ENCODE measurements around the gene GRHL3. TPM values are rescaled to one million over a fixed set of nuclear protein-coding genes. Genes with fewer than 3 reads are reported as not detected.

GRHL3 gene
- total RNA-seq, result 3.0 and 10.9 TPM in 2 replicates

DNA sequence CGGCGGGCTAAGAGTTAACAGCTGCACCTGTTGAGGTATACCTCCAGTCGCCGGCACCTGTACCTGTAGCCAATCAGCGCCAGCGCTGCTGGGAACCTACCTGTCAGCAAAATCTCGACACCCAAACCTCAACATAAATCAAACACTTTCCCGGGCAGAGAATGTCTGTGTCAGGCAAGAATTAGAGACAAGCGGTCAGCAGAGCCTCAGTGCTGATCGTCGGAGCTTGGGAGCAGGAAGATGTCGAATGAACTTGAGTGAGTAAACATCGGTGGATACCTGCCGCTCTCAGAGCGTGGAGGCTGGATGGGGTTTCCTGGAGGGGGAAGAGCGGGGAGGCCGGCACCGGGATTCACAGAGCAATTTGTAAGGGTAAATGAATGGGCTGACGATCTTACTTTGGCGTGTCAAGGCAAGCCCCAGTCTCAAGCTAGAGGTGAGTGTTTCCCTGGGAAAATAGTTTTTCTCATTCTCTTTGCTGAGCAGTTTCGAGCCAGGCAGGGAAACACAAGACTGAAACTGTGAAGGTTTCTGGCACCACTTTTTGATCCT lies at the start of gene GRHL3:
GRHL3 (plus strand) TSS at position 46 of the 552 bp plus-strand sequence; CDS start at position 241, 195 bp downstream.

Other genes starting within 250 kb of the GRHL3 start
- 0.38 and 0.78 TPM in 2 replicates for gene MYOM3, start 207.2 kb upstream of the GRHL3 start, total RNA-seq
- gene IL22RA1, start 176.2 kb upstream of the GRHL3 start, total RNA-seq, result 2.3 and 2.4 TPM in 2 replicates
- 5.3 and 6.7 TPM in 2 replicates for gene IFNLR1, start 132.1 kb upstream of the GRHL3 start, total RNA-seq
- gene STPG1, start 94.4 kb downstream of the GRHL3 start, total RNA-seq, result 10.2 TPM in 2 replicates
- gene NIPAL3, start 96.4 kb downstream of the GRHL3 start, total RNA-seq, result 43.9 and 46.5 TPM in 2 replicates
- gene RCAN3, start 183.5 kb downstream of the GRHL3 start, total RNA-seq, result 14.8 and 27.4 TPM in 2 replicates
- not detected in 2 replicates for gene NCMAP, start 236.7 kb downstream of the GRHL3 start, total RNA-seq